Body of pancreas (tissue), 4 donors: ENCODE results near the gene ABHD4. TPM values are rescaled to one million over a fixed set of nuclear protein-coding genes. Genes with fewer than 3 reads are reported as not detected.
"Not testable (repeated sequence)": the region's sequence is repeated elsewhere in the genome, so short reads cannot be mapped to it uniquely, and the experiment has no call there.

ENCODE experiments used
- ATAC-seq: fragments of 150-250 bp; one replicate; pipeline ENCODE4 v1.9.1; 2016
- DNase-seq, 4 donors: peaks; one replicate each; pipeline ENCODE4 v3.0.0-alpha.2; 2019
- H3K27ac ChIP-seq, 4 donors: fragments of 200-600 bp; sonication (generic); 1 replicate in 3 of 4; 2 replicates in 1 of 4; pipeline versions ENCODE4 v1.5.1 to v1.6.1; 2016 to 2019; ENCODE audit warnings: mild to moderate bottlenecking in 1 of 4, mixed read lengths in 1 of 4, moderate library complexity in 1 of 4
- H3K27me3 ChIP-seq, 2 donors: fragments of 200-600 bp; sonication (generic); one replicate each; pipeline ENCODE4 v1.6.0; 2016; ENCODE audit warnings: mild to moderate bottlenecking in 1 of 2
- H3K36me3 ChIP-seq, 2 donors: fragments of 200-600 bp; sonication (generic); replicated peaks in 1 of 2; 2 replicates each; pipeline ENCODE4 v1.5.1; 2016; ENCODE audit warnings: low read depth in 2 of 2; ENCODE audit not compliant: insufficient read depth in 1 of 2
- H3K4me1 ChIP-seq: fragments of 200-600 bp; sonication (generic); one replicate; pipeline ENCODE4 v1.6.0; 2016
- H3K4me3 ChIP-seq, 2 donors: fragments of 200-600 bp; sonication (generic); 1 replicate in 1 of 2; 2 replicates in 1 of 2; pipeline ENCODE4 v1.5.1; 2016 to 2019
- H3K9me3 ChIP-seq, 3 donors: fragments of 200-600 bp; sonication (generic); 1 replicate in 2 of 3; 2 replicates in 1 of 3; pipeline ENCODE4 v1.5.1; 2016
- CTCF ChIP-seq, 7 experiments: fragments of 450-650 bp in 4 of 7; fragments of 200-600 bp in 3 of 7; sonication (generic) in 3 of 7; IDR thresholded peaks; one replicate each; pipeline ENCODE4 v1.5.1; 2016 to 2019; ENCODE audit warnings: antibody characterized with exemption in 7 of 7
- POLR2A ChIP-seq, 3 donors: fragments of 450-650 bp; IDR thresholded peaks; one replicate each; pipeline ENCODE4 v1.6.1; 2016; ENCODE audit warnings: antibody characterized with exemption in 3 of 3, mild to moderate bottlenecking in 2 of 3
- WGBS, 2 donors: methylation state at CpG; one replicate each; pipeline ENCODE4 v1.1.5; 2017; 5-methylcytosine and 5-hydroxymethylcytosine counted together
- intact Hi-C: fragments of 100-400 bp; cut with DNase I; formaldehyde crosslinking; loops from one replicate; pipeline ENCODE4 v1.15.1; 2023
- total RNA-seq, 2 donors: library from RNA; depleted of rRNA; stranded (reverse); fragments of >200 nt; gene quantifications; one replicate each; pipeline ENCODE4 v1.1.0, GENCODE V29; 2016

The ABHD4 gene
- total RNA-seq, 2 donors from 2014 or later = 11.9 to 28.3 TPM

DNA sequence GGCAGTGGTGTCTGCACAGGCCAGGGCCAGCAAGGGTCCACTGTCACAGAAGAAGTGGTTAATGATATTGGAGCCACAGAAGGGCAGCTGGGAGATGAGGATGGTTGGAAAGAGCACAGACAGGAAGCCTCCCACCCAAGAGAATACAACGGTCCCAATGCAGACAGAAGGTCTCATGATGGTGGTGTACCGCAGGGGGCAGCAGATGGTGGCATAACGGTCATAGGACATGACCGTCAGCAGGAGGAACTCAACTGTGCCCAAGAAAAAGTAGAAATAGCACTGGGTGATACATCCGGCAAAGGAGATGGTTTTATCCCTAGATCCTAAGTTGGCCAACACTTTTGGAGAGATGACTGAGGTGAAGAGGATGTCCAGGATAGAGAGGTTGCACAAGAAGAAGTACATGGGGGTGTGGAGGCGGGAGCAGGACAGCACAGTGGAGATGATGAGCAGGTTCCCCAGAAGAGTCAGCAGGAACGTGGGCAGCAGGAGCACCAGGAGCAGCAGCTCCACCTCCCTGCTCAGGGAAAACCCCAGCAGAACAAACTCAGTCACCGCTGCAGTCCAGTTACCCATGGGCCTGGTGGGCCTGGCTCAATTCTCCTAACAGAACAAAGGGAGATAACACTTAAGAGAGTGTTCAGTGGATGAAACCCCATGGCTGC, 36.3 kb downstream of the ABHD4 start:
- Histone ChIP-seq H3K36me3 (no peaks in the 10 kb centered on the region), H3K4me1 (no peaks in the 10 kb centered on the region), H3K27ac (no peak overlapping the region), H3K27me3 (no peaks in the 10 kb centered on the region), H3K9me3 (no peaks in the 10 kb centered on the region), H3K4me3 (no peak overlapping the region)
- intact Hi-C loops = no loop called here
- DNase-seq = no peak
- ATAC-seq = no peak
- TF ChIP-seq POLR2A (IDR thresholded peaks at IDR 0.05) (no peak), CTCF (IDR thresholded peaks at IDR 0.05) (no peak)
- whole genome bisulfite sequencing, 2 donors = 75 to 78% methylated on average over 8 of the region's 8 CpGs

DNA sequence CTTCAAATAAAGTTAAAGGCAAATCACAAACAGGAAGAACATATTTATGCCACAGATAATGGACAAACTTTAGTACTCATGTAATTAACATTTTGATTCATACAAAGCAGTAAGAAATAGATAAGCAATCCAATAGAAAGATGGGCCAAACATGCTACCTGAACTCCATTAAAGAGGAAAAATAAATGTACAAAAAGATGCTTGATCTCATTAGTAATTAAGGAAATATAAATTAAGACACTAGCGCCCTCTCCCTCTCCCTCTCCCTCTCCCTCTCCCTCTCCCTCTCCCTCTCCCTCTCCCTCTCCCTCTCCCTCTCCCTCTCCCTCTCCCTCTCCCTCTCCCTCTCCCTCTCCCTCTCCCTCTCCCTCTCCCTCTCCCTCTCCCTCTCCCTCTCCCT, 37.9 kb downstream of the ABHD4 start:
- H3K27ac ChIP-seq, intact Hi-C loops, DNase-seq, ATAC-seq, H3K4me3 ChIP-seq, H3K9me3 ChIP-seq, H3K36me3 ChIP-seq, H3K27me3 ChIP-seq, H3K4me1 ChIP-seq: not testable (repeated sequence)
- 50 to 60% methylated on average over 1 of the region's 1 CpG for WGBS, 2 donors

GRCh38 chr14:22640192-22640591, 42.1 kb downstream of the ABHD4 start:
- Histone ChIP-seq H3K4me1 (no peaks in the 10 kb centered on the region), H3K27ac (no peak overlapping the region), H3K36me3 (no peaks in the 10 kb centered on the region), H3K4me3 (no peak overlapping the region), H3K27me3 (no peaks in the 10 kb centered on the region), H3K9me3 (no peaks in the 10 kb centered on the region)
- DNase-seq = no peak
- ATAC-seq = no peak
- intact Hi-C loops = loop anchor here (5.0 kb wide), 1 partner anchor 68 kb away; no protein-coding TSS in a partner anchor
- no peak for TF ChIP-seq POLR2A (IDR thresholded peaks at IDR 0.05)
- no peak for TF ChIP-seq CTCF (IDR thresholded peaks at IDR 0.05)

DNA sequence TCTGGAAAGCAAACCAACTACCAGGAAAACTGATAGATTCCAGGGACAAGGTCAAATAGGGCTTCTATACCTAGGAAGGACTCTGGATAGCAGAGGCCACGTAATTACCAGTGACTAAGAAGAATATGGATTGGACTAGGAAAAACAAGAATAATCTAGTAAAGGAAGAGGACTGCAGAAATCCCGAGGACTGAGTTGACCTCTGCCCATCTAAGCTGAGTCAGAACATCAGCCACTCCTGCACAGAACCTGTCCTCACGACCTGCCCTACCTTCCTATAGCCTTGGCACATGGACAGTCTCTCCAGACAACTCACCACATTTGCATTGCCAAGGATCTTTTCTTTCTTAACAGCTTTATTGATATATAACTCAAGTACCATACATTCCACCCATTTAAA, 43.7 kb downstream of the ABHD4 start:
- Histone ChIP-seq H3K4me3 (no peak overlapping the region), H3K36me3 (no peaks in the 10 kb centered on the region), H3K4me1 (no peaks in the 10 kb centered on the region), H3K9me3 (no peaks in the 10 kb centered on the region), H3K27ac (no peak overlapping the region), H3K27me3 (no peaks in the 10 kb centered on the region)
- WGBS, 2 donors = 44 to 47% methylated on average over 3 of the region's 3 CpGs
- no peak for DNase-seq
- no peak for ATAC-seq
- TF ChIP-seq CTCF (IDR thresholded peaks at IDR 0.05) (no peak), POLR2A (IDR thresholded peaks at IDR 0.05) (no peak)
- intact Hi-C loops = loop anchor here (5.0 kb wide), 1 partner anchor 70 kb away; no protein-coding TSS in a partner anchor

DNA sequence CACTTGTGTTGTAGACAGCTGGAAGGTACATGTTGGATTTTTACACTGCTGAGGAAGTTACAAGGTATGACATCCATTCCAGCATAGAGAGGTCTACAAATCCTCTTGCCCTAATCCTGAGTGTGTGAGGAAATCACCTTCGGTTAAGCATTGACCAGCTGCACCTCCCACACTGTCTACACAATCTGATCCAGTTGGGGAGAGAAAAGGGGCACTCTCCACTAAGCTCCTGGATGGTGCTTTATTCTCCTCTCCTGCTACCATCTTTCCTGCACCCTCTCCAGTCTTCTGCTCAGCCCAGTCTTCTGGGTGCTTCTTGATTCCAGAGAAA, 46.2 kb downstream of the ABHD4 start, which contains the start of gene OR6J1:
TSS of gene OR6J1 (minus strand) at position 48 of the 331 bp plus-strand sequence. CDS start 9,541 bp downstream, outside the sequence.
- H3K4me3 ChIP-seq = no peak within 1 kb of the TSS
- peak; percentile 24 for ATAC-seq
- no peaks in the 10 kb centered on the region for H3K36me3 ChIP-seq
- H3K4me1 ChIP-seq = no peaks in the 10 kb centered on the region
- no peaks in the 10 kb centered on the region for H3K27me3 ChIP-seq
- intact Hi-C loops = loop anchor here (5.0 kb wide), 1 partner anchor 72 kb away; no protein-coding TSS in a partner anchor
- DNase-seq = no peak
- no peak within 1 kb of the TSS for H3K27ac ChIP-seq
- no peaks in the 10 kb centered on the region for H3K9me3 ChIP-seq
- no peak for TF ChIP-seq POLR2A (IDR thresholded peaks at IDR 0.05)
- WGBS, 2 donors = 14 to 33% methylated on average over 1 of the region's 1 CpG
